Loucy (cell line): ENCODE measurements around the gene RREB1.

Experiments
- H2AFZ ChIP-seq: fragments of 200-600 bp; sonication (generic); 2 replicates; pipeline ENCODE4 v1.6.0; 2016; ENCODE audit warnings: antibody characterized with exemption, mild to moderate bottlenecking, low read length, moderate library complexity
- H3F3A ChIP-seq: fragments of 200-600 bp; 2 replicates; pipeline ENCODE4 v1.6.0; 2016; ENCODE audit warnings: antibody characterized with exemption, low read depth, mild to moderate bottlenecking
- H3K27me3 ChIP-seq: fragments of 200-600 bp; sonication (generic); 2 replicates; pipeline ENCODE4 v1.6.1; 2014; ENCODE audit warnings: low read length, mild to moderate bottlenecking; ENCODE audit not compliant: insufficient read depth, poor library complexity, severe bottlenecking
- H3K36me3 ChIP-seq: fragments of 200-600 bp; sonication (generic); 2 replicates; pipeline ENCODE4 v1.6.1; 2016; ENCODE audit warnings: low read length; ENCODE audit not compliant: insufficient read depth
- H3K4me1 ChIP-seq: fragments of 200-600 bp; sonication (generic); 2 replicates; pipeline ENCODE4 v1.5.1; 2014; ENCODE audit warnings: low read length, mild to moderate bottlenecking; ENCODE audit not compliant: insufficient read depth, poor library complexity, severe bottlenecking
- H3K4me2 ChIP-seq: fragments of 200-600 bp; sonication (generic); 2 replicates; pipeline ENCODE4 v1.6.0; 2014; ENCODE audit warnings: antibody characterized with exemption, low read length, low read depth, mild to moderate bottlenecking; ENCODE audit not compliant: poor library complexity, severe bottlenecking
- H3K4me3 ChIP-seq: fragments of 200-600 bp; sonication (generic); 2 replicates; pipeline ENCODE4 v1.5.1; 2014; ENCODE audit warnings: low read length, mild to moderate bottlenecking, mixed read lengths; ENCODE audit not compliant: poor library complexity, severe bottlenecking
- H3K79me2 ChIP-seq: fragments of 200-600 bp; sonication (generic); 2 replicates; pipeline ENCODE4 v1.6.1; 2014; ENCODE audit warnings: low read length; ENCODE audit not compliant: insufficient read depth
- H3K9ac ChIP-seq: fragments of 200-600 bp; sonication (generic); 2 replicates; pipeline ENCODE4 v1.6.0; 2014; ENCODE audit warnings: mild to moderate bottlenecking, low read depth, low read length, moderate library complexity; ENCODE audit not compliant: poor library complexity, severe bottlenecking
- H3K9me2 ChIP-seq: fragments of 200-600 bp; sonication (generic); replicated peaks from 2 replicates; pipeline ENCODE4 v1.6.1; 2016; ENCODE audit warnings: low read depth, low read length, mixed read lengths
- H3K9me3 ChIP-seq: fragments of 200-600 bp; sonication (generic); 2 replicates; pipeline ENCODE4 v1.6.1; 2014; ENCODE audit warnings: mild to moderate bottlenecking, antibody characterized with exemption, low read length, low read depth; ENCODE audit not compliant: insufficient read depth
- H4K20me1 ChIP-seq: fragments of 200-600 bp; sonication (generic); 2 replicates; pipeline ENCODE4 v1.6.0; 2014; ENCODE audit warnings: antibody characterized with exemption, low read length, mild to moderate bottlenecking; ENCODE audit not compliant: insufficient read depth, poor library complexity, severe bottlenecking
- EZH2phosphoT487 ChIP-seq: fragments of 200-600 bp; IDR thresholded peaks from 2 replicates; pipeline ENCODE4 v1.6.1; 2018; ENCODE audit warnings: antibody characterized with exemption, mild to moderate bottlenecking, moderate library complexity, borderline replicate concordance
- TF ChIP-seq, protein P1 (sequence below): fragments of 200-600 bp; sonication (generic); conservative IDR thresholded peaks from 2 replicates; pipeline ENCODE4 v1.5.1; 2014; ENCODE audit warnings: mild to moderate bottlenecking, antibody characterized with exemption, low read length

The RREB1 gene

DNA sequence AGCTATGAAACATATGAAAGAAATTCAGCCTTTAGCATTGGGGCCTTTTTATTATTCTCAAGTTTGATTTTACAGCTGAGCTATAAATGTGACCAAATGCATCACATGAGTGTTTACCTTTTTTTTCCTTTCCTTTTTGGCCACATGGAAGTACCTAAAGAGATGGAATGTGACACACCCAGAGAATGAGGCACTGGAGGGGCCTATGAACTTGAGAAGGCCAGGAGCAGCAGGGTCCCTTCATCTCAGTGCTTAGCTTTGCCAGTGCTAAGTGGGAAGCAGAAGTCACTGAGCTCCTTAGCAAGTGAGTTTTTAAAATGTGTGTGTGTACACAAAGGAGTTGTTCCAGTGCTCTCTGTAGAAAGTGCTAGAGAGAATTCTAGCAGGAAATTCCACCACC lies 44.7 kb downstream of the RREB1 start:
- Histone ChIP-seq H3K4me3 (no peak overlapping the region), H2AFZ (no peak overlapping the region), H3K4me2 (no peak overlapping the region), H3K4me1 (peaks cover 39% of the 10 kb centered on the region), H3K9me2 (no peaks in the 10 kb centered on the region), H3K36me3 (no peaks in the 10 kb centered on the region; the same call in 1 of the 2 replicates), H3K9me3 (no peaks in the 10 kb centered on the region), H3K79me2 (peaks cover 100% of the 10 kb centered on the region), H4K20me1 (peaks cover 60% of the 10 kb centered on the region), H3K27me3 (no peaks in the 10 kb centered on the region), H3K9ac (no peak overlapping the region), H3F3A (no peaks in the 10 kb centered on the region)
- TF ChIP-seq, protein P1, sequence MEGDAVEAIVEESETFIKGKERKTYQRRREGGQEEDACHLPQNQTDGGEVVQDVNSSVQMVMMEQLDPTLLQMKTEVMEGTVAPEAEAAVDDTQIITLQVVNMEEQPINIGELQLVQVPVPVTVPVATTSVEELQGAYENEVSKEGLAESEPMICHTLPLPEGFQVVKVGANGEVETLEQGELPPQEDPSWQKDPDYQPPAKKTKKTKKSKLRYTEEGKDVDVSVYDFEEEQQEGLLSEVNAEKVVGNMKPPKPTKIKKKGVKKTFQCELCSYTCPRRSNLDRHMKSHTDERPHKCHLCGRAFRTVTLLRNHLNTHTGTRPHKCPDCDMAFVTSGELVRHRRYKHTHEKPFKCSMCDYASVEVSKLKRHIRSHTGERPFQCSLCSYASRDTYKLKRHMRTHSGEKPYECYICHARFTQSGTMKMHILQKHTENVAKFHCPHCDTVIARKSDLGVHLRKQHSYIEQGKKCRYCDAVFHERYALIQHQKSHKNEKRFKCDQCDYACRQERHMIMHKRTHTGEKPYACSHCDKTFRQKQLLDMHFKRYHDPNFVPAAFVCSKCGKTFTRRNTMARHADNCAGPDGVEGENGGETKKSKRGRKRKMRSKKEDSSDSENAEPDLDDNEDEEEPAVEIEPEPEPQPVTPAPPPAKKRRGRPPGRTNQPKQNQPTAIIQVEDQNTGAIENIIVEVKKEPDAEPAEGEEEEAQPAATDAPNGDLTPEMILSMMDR, result no peak
- TF ChIP-seq EZH2phosphoT487, result no peak

DNA sequence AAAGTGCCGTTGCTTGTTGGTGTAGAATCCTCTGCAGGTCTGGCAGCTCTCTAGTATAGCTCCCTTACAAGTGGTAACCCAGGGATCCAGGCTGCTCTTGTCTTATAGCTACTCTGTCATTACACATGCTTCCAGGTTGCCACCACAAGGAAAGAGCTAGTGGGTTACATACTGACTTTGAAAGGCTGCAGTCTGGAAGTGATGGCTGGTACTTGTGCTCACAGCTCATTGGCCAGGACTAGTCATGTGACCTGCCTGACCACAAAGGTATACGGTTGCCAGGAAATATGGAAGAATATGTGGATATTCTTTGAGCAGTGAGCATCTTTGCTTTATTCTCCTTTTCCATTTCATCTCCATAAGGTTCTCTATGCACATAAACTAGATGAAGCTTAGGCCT lies 46.0 kb downstream of the RREB1 start:
- peak overlapping the region; percentile 48 for H3K4me2 ChIP-seq
- H2AFZ ChIP-seq, result no peak overlapping the region
- no peaks in the 10 kb centered on the region for H3K27me3 ChIP-seq
- H3K79me2 ChIP-seq, result peaks cover 100% of the 10 kb centered on the region
- H3K4me1 ChIP-seq, result peaks cover 36% of the 10 kb centered on the region
- H3K9me3 ChIP-seq, result no peaks in the 10 kb centered on the region
- no peak overlapping the region for H3K9ac ChIP-seq
- no peaks in the 10 kb centered on the region for H3K9me2 ChIP-seq
- no peak overlapping the region for H3K4me3 ChIP-seq
- TF ChIP-seq, protein P1, result no peak
- TF ChIP-seq EZH2phosphoT487, result no peak
- H3F3A ChIP-seq, result no peaks in the 10 kb centered on the region
- H3K36me3 ChIP-seq, result no peaks in the 10 kb centered on the region; the same call in 1 of the 2 replicates
- H4K20me1 ChIP-seq, result peaks cover 65% of the 10 kb centered on the region

DNA sequence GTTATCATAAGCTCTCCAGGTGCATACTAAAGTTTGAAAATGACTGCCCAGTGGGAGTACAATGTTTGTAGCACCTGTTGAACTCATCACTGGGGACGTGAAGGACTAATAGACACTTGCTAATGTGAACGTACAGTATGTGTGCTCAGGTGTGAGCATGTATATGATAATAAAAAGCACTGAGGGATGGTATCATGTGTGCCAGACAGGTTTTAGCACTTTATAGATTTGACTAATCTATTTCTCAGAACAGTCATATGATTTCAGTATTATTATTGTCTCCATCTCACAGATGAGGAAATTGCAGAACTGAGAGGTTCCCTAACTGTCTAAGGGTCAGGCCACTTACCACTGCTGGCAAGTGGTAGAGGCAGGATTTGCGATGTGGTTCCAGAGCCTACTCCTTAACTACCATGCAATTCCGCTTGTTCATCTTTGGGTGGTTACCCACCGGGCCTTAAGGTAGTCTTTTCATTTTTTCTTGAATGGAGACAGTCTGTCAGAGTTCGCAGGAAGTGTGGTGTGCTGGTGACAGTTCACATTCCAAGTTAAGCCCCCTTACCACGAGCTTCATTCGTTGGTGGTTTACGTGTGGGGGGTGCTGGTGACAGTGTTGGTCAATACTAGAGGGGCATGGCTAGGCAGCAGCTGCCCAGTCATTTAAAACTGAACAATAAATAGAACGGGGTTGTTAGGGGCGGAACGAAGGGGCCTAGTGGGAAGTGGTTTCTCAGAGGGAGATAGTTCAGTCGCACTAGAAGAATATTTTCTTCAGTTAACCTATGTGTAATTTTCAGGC lies 46.8 kb downstream of the RREB1 start:
- peaks cover 100% of the 10 kb centered on the region for H3K79me2 ChIP-seq
- peak overlapping the region; percentile 48 for H3K4me2 ChIP-seq
- TF ChIP-seq, protein P1, result no peak
- TF ChIP-seq EZH2phosphoT487, result no peak
- no peaks in the 10 kb centered on the region for H3K9me3 ChIP-seq
- H3K4me3 ChIP-seq, result peak overlapping the region; percentile 7
- no peak overlapping the region for H2AFZ ChIP-seq
- H3F3A ChIP-seq, result no peaks in the 10 kb centered on the region
- H3K9ac ChIP-seq, result peak overlapping the region; percentile 32
- no peaks in the 10 kb centered on the region for H3K27me3 ChIP-seq
- H3K9me2 ChIP-seq, result no peaks in the 10 kb centered on the region
- H4K20me1 ChIP-seq, result peaks cover 72% of the 10 kb centered on the region
- H3K4me1 ChIP-seq, result peaks cover 40% of the 10 kb centered on the region
- no peaks in the 10 kb centered on the region; the same call in 1 of the 2 replicates for H3K36me3 ChIP-seq
